A172 (cell line): ENCODE data around the gene SH3TC1. TPM values are rescaled to one million over a fixed set of nuclear protein-coding genes. Genes with fewer than 3 reads are reported as not detected.

Experiments used
- DNase-seq: peaks from one replicate; pipeline ENCODE4 v3.0.0-alpha.2; 2015; ENCODE audit warnings: low spot score
- total RNA-seq: library from RNA; depleted of rRNA; stranded (reverse); fragments of >200 nt; shearing (Covaris generic); gene quantifications from 2 replicates; pipeline ENCODE4 v1.2.3, GENCODE V29; 2014

SH3TC1 gene
- total RNA-seq, 1 experiment from 2014 or later, result 10.0 TPM

GRCh38 chr4:8198206-8198905 is 734 bp upstream of the SH3TC1 start:
- DNase-seq, result no peak

GRCh38 chr4:8199594-8200301 is 658 bp downstream of the SH3TC1 start:
- no peak for DNase-seq

- DNase-seq, result no peak
Measured at GRCh38 chr4:8200302-8200975, 1.3 kb downstream of the SH3TC1 start.

- DNase-seq, result no peak
Measured at GRCh38 chr4:8201321-8201781, 2.3 kb downstream of the SH3TC1 start.

- DNase-seq, result no peak
Measured at GRCh38 chr4:8202108-8203051, 3.3 kb downstream of the SH3TC1 start.

- no peak for DNase-seq
Measured at GRCh38 chr4:8203052-8203401, 3.9 kb downstream of the SH3TC1 start.

GRCh38 chr4:8203817-8204216 is 4.7 kb downstream of the SH3TC1 start:
- no peak for DNase-seq

GRCh38 chr4:8204576-8205227 is 5.6 kb downstream of the SH3TC1 start:
- DNase-seq, result no peak

- DNase-seq, result no peak
Measured at GRCh38 chr4:8205241-8205707, 6.2 kb downstream of the SH3TC1 start.

- DNase-seq, result no peak
Measured at GRCh38 chr4:8205749-8206611, 6.9 kb downstream of the SH3TC1 start.

GRCh38 chr4:8207314-8207713 is 8.2 kb downstream of the SH3TC1 start:
- DNase-seq, result no peak

- DNase-seq, result no peak
Measured at GRCh38 chr4:8208565-8208964, 9.5 kb downstream of the SH3TC1 start.

GRCh38 chr4:8209181-8209874 is 10.2 kb downstream of the SH3TC1 start:
- no peak for DNase-seq

- DNase-seq, result no peak
Measured at GRCh38 chr4:8210010-8210409, 10.9 kb downstream of the SH3TC1 start.

- no peak for DNase-seq
Measured at GRCh38 chr4:8210616-8211015, 11.5 kb downstream of the SH3TC1 start.

- no peak for DNase-seq
Measured at GRCh38 chr4:8211251-8211650, 12.2 kb downstream of the SH3TC1 start.

- no peak for DNase-seq
Measured at GRCh38 chr4:8211737-8212581, 12.9 kb downstream of the SH3TC1 start.

- no peak for DNase-seq
Measured at GRCh38 chr4:8212622-8213021, 13.5 kb downstream of the SH3TC1 start.

GRCh38 chr4:8213121-8213520 is 14.0 kb downstream of the SH3TC1 start:
- DNase-seq, result no peak
